Measurements from ENCODE around the gene ARID1B. TPM values are rescaled to one million over a fixed set of nuclear protein-coding genes. Genes with fewer than 3 reads are reported as not detected.

Gene ARID1B
- total RNA-seq, 1 experiment from 2014 or later = 58.8 TPM

GRCh38 chr6:156909212-156910010 lies 132.2 kb downstream of the ARID1B start:
- H3K27me3 Mint-ChIP-seq (ENCODE audit: insufficient read depth, unreplicated experiment) = no peaks in the 10 kb centered on the region
- no TSS peak for BruUV-seq (replicated peaks)
- intact Hi-C loops (cut with micrococcal nuclease; ENCODE audit: unreplicated experiment) = no loop called here
- H3K9me3 Mint-ChIP-seq (ENCODE audit: unreplicated experiment) = no peaks in the 10 kb centered on the region
- Histone ChIP-seq H3K9me3 (no peaks in the 10 kb centered on the region), H3K4me1 (no peaks in the 10 kb centered on the region), H3K27me3 (replicated peaks; ENCODE audit: control insufficient read depth, insufficient read depth, low read length) (no peaks in the 10 kb centered on the region), H3K4me3 (ENCODE audit: low read depth, low read length) (no peak overlapping the region), H3K36me3 (ENCODE audit: control insufficient read depth, insufficient read depth, low read length) (no peaks in the 10 kb centered on the region)
- ChIA-PET POLR2A (no interaction called here), CTCF (no interaction called here)
- TF ChIP-seq CTCF (IDR thresholded peaks at IDR 0.05; ENCODE audit: insufficient read depth in 1 of 2, low read depth in 1 of 2, low read length in 1 of 2, severe bottlenecking in 1 of 2, unreplicated experiment in 1 of 2) = no peak
- H3K36me3 Mint-ChIP-seq (ENCODE audit: insufficient read depth, unreplicated experiment) = peaks cover 22% of the 10 kb centered on the region
- H3K4me3 Mint-ChIP-seq (ENCODE audit: unreplicated experiment) = no peak overlapping the region
- no peak overlapping the region for H3K27ac Mint-ChIP-seq (ENCODE audit: unreplicated experiment)
- peaks cover 4% of the 10 kb centered on the region for H3K4me1 Mint-ChIP-seq (ENCODE audit: low read depth, unreplicated experiment)
- DNase-seq = no peak

- Histone ChIP-seq H3K27me3 (replicated peaks; ENCODE audit: control insufficient read depth, insufficient read depth, low read length) (no peaks in the 10 kb centered on the region), H3K9me3 (no peaks in the 10 kb centered on the region), H3K4me1 (no peaks in the 10 kb centered on the region), H3K36me3 (ENCODE audit: control insufficient read depth, insufficient read depth, low read length) (no peaks in the 10 kb centered on the region), H3K4me3 (ENCODE audit: low read depth, low read length) (no peak overlapping the region)
- peaks cover 22% of the 10 kb centered on the region for H3K36me3 Mint-ChIP-seq (ENCODE audit: insufficient read depth, unreplicated experiment)
- no peaks in the 10 kb centered on the region for H3K27me3 Mint-ChIP-seq (ENCODE audit: insufficient read depth, unreplicated experiment)
- peaks cover 7% of the 10 kb centered on the region for H3K4me1 Mint-ChIP-seq (ENCODE audit: low read depth, unreplicated experiment)
- ChIA-PET POLR2A (no interaction called here), CTCF (no interaction called here)
- no peak overlapping the region for H3K27ac Mint-ChIP-seq (ENCODE audit: unreplicated experiment)
- no peaks in the 10 kb centered on the region for H3K9me3 Mint-ChIP-seq (ENCODE audit: unreplicated experiment)
- no TSS peak for BruUV-seq (replicated peaks)
- no peak for TF ChIP-seq CTCF (IDR thresholded peaks at IDR 0.05; ENCODE audit: insufficient read depth in 1 of 2, low read depth in 1 of 2, low read length in 1 of 2, severe bottlenecking in 1 of 2, unreplicated experiment in 1 of 2)
- intact Hi-C loops (cut with micrococcal nuclease; ENCODE audit: unreplicated experiment) = no loop called here
- H3K4me3 Mint-ChIP-seq (ENCODE audit: unreplicated experiment) = no peak overlapping the region
- DNase-seq = no peak
These were observed 132.8 kb downstream of the ARID1B start for GRCh38 chr6:156910011-156910334.

- Histone ChIP-seq H3K27me3 (replicated peaks; ENCODE audit: control insufficient read depth, insufficient read depth, low read length) (no peaks in the 10 kb centered on the region), H3K4me1 (no peaks in the 10 kb centered on the region), H3K4me3 (ENCODE audit: low read depth, low read length) (no peak overlapping the region), H3K36me3 (ENCODE audit: control insufficient read depth, insufficient read depth, low read length) (no peaks in the 10 kb centered on the region), H3K9me3 (no peaks in the 10 kb centered on the region)
- no peak overlapping the region for H3K27ac Mint-ChIP-seq (ENCODE audit: unreplicated experiment)
- no peak for DNase-seq
- CTCF ChIA-PET = no interaction called here
- peaks cover 7% of the 10 kb centered on the region for H3K4me1 Mint-ChIP-seq (ENCODE audit: low read depth, unreplicated experiment)
- no peak for TF ChIP-seq CTCF (IDR thresholded peaks at IDR 0.05; ENCODE audit: insufficient read depth in 1 of 2, low read depth in 1 of 2, low read length in 1 of 2, severe bottlenecking in 1 of 2, unreplicated experiment in 1 of 2)
- H3K9me3 Mint-ChIP-seq (ENCODE audit: unreplicated experiment) = no peaks in the 10 kb centered on the region
- no peak overlapping the region for H3K4me3 Mint-ChIP-seq (ENCODE audit: unreplicated experiment)
- no TSS peak for BruUV-seq (replicated peaks)
- POLR2A ChIA-PET = no interaction called here
- H3K27me3 Mint-ChIP-seq (ENCODE audit: insufficient read depth, unreplicated experiment) = no peaks in the 10 kb centered on the region
- intact Hi-C loops (cut with micrococcal nuclease; ENCODE audit: unreplicated experiment) = no loop called here
- peaks cover 19% of the 10 kb centered on the region for H3K36me3 Mint-ChIP-seq (ENCODE audit: insufficient read depth, unreplicated experiment)
These were observed 133.8 kb downstream of the ARID1B start for GRCh38 chr6:156910938-156911337.

Data from Caco-2 (cell line).